H1 (cell line): Measurements from ENCODE around the gene LTO1. TPM values are rescaled to one million over a fixed set of nuclear protein-coding genes. Genes with fewer than 3 reads are reported as not detected.
A peak's percentile ranks its signal among the peaks of the same experiment; 100 is the strongest.

Experiments
- ASH2L ChIP-seq: fragments of 200-600, 300-600 bp; sonication (generic); IDR thresholded peaks from one replicate; pipeline ENCODE4 v1.7.1; 2017; ENCODE audit warnings: low read length
- ATF2 ChIP-seq: IDR thresholded peaks from 2 replicates; pipeline ENCODE4 v1.6.1; 2012; ENCODE audit warnings: low read length, inconsistent platforms
- CBX5 ChIP-seq: fragments of 300-800, 300-1000 bp; sonication (generic); IDR thresholded peaks from 2 replicates; pipeline ENCODE4 v1.7.1; 2016; ENCODE audit warnings: antibody characterized with exemption, low read length, low read depth
- CTBP2 ChIP-seq: IDR thresholded peaks from 2 replicates; pipeline ENCODE4 v1.7.0; 2011; ENCODE audit warnings: borderline replicate concordance, mild to moderate bottlenecking, moderate library complexity, mixed read lengths, low read length; ENCODE audit not compliant: insufficient read depth, insufficient read length
- CTCF ChIP-seq, 3 experiments: IDR thresholded peaks; 1 replicate in 2 of 3; 2 replicates in 1 of 3; pipeline versions ENCODE4 v1.5.1 to v1.6.1; 2011; ENCODE audit warnings: low read length in 3 of 3, mild to moderate bottlenecking in 3 of 3, inconsistent platforms in 2 of 3, low read depth in 1 of 3, moderate library complexity in 1 of 3; ENCODE audit not compliant: insufficient read depth in 1 of 3; ENCODE audit errors: control extremely low read depth in 1 of 3
- E2F6 ChIP-seq: IDR thresholded peaks from 2 replicates; pipeline ENCODE4 v1.6.1; 2012; ENCODE audit warnings: inconsistent platforms
- EP300 ChIP-seq, 2 experiments: IDR thresholded peaks; 1 replicate in 1 of 2; 2 replicates in 1 of 2; pipeline ENCODE4 v1.6.1; 2011 to 2012; ENCODE audit warnings: low read depth in 2 of 2, low read length in 2 of 2, mild to moderate bottlenecking in 2 of 2, borderline replicate concordance in 1 of 2, inconsistent platforms in 1 of 2, moderate library complexity in 1 of 2
- MAX ChIP-seq: IDR thresholded peaks from 2 replicates; pipeline ENCODE4 v1.6.1; 2012; ENCODE audit warnings: inconsistent platforms
- NANOG ChIP-seq: IDR thresholded peaks from 2 replicates; pipeline ENCODE4 v1.6.1; 2011; ENCODE audit warnings: low read length, low read depth, mild to moderate bottlenecking, inconsistent platforms; ENCODE audit not compliant: insufficient read depth, poor library complexity, severe bottlenecking
- POLR2AphosphoS5 ChIP-seq: IDR thresholded peaks from 2 replicates; pipeline ENCODE4 v1.6.1; 2011; ENCODE audit warnings: low read depth, low read length
- RXRA ChIP-seq: IDR thresholded peaks from 2 replicates; pipeline ENCODE4 v1.6.1; 2011; ENCODE audit warnings: low read depth, mild to moderate bottlenecking, low read length, moderate library complexity; ENCODE audit not compliant: insufficient read depth
- SIN3A ChIP-seq, 2 experiments: IDR thresholded peaks in 1 of 2; conservative IDR thresholded peaks in 1 of 2; 2 replicates each; pipeline ENCODE4 v1.6.1; 2011 to 2012; ENCODE audit warnings: low read length in 2 of 2, improper control_type of control experiment in 1 of 2, low read depth in 1 of 2, mild to moderate bottlenecking in 1 of 2
- SP1 ChIP-seq: IDR thresholded peaks from 2 replicates; pipeline ENCODE4 v1.6.1; 2011; ENCODE audit warnings: low read depth, low read length
- TCF12 ChIP-seq: IDR thresholded peaks from 2 replicates; pipeline ENCODE4 v1.6.1; 2011; ENCODE audit warnings: low read depth, mild to moderate bottlenecking, low read length
- USF2 ChIP-seq: IDR thresholded peaks from 2 replicates; pipeline ENCODE4 v1.6.1; 2011; ENCODE audit warnings: low read length, improper control_type of control experiment
- polyA plus RNA-seq, 7 experiments: library from polyadenylated mRNA; depleted of rRNA in 3 of 7; stranded (reverse) in 5 of 7; unstranded in 2 of 7; fragments of >200 nt in 5 of 7; fragments of 200-250 nt in 2 of 7; gene quantifications; 1 replicate in 5 of 7; 2 replicates in 1 of 7; 4 replicates in 1 of 7; pipeline versions ENCODE4 v1.2.1 to v1.2.3, GENCODE V29; 2011 to 2013; ENCODE audit warnings: missing spikeins in 2 of 7, mixed read lengths in 2 of 7
- total RNA-seq: library from RNA; stranded (reverse); fragmentation: NEBNext Ultra II Directional; extraction: Animal tissue kit (Norgen Biotek cat#: 25700); gene quantifications from 2 replicates; pipeline ENCODE4 v1.2.1, GENCODE V29; 2021

LTO1 gene
- total and polyA plus RNA-seq, 2 of the 8 experiments (the other 6 are each of a cell fraction or from before 2014, with no cell fraction given): 15.4 to 21.3 TPM

- no peak for TF ChIP-seq E2F6
- peak; percentile 66; the same call in 1 of the 2 replicates for TF ChIP-seq SP1
- TF ChIP-seq RXRA: 0 out of 2 replicates have a peak, but pooled peaks have one; percentile 51
- TF ChIP-seq POLR2AphosphoS5: peak; percentile 35; the same call in 1 of the 2 replicates
- TF ChIP-seq MAX: peak; percentile 44; the same call in 1 of the 2 replicates
- 0 out of 2 replicates have a peak, but pooled peaks have one; percentile 49 for TF ChIP-seq ATF2
- peak; percentile 86 for TF ChIP-seq ASH2L
- no peak for TF ChIP-seq USF2
- TF ChIP-seq EP300 (IDR thresholded peaks at IDR 0.05; ENCODE audit: borderline replicate concordance in 1 of 2, low read depth in 2 of 2, low read length in 2 of 2): 0 out of 3 replicates have a peak, but pooled peaks of 1 of the 2 experiments have one; percentile 25
- no peak for TF ChIP-seq CTCF (IDR thresholded peaks at IDR 0.05; ENCODE audit: control extremely low read depth in 1 of 3, insufficient read depth in 1 of 3, low read depth in 1 of 3, low read length in 3 of 3)
- TF ChIP-seq NANOG: peak; percentile 91
- TF ChIP-seq CBX5: no peak
- TF ChIP-seq SIN3A (conservative IDR thresholded peaks at IDR 0.05 in 1 of 2, IDR thresholded peaks at IDR 0.05 in 1 of 2; ENCODE audit: low read depth in 1 of 2, low read length in 2 of 2): 0 out of 4 replicates have a peak, but pooled peaks of 1 of the 2 experiments have one; percentile 31
- TF ChIP-seq CTBP2: peak; percentile 84
- TF ChIP-seq TCF12: peak; percentile 82
Observed at GRCh38 chr11:69700278-69701140, 25.4 kb upstream of the LTO1 start (continued).
